GM18520 (cell line): ENCODE results near the gene CORO7.

Source experiments
- ATAC-seq: cut with Tn5 transposase; IDR thresholded peaks from one replicate; pipeline ENCODE4 v1.9.1; 2021; ENCODE audit not compliant: unreplicated experiment

Gene CORO7

GRCh38 chr16:4426722-4427372 is 10.5 kb upstream of the CORO7 start:
- no peak for ATAC-seq

- peak; percentile 16 for ATAC-seq
These were observed 9.8 kb upstream of the CORO7 start for GRCh38 chr16:4426021-4426684.

- ATAC-seq = peak; percentile 81
These were observed 9.1 kb upstream of the CORO7 start, which contains the start of gene DNAJA3 for GRCh38 chr16:4425378-4426020. DNAJA3 (plus strand) TSS chr16:4425868; CDS start chr16:4425882, 14 bp downstream.

- ATAC-seq = no peak
These were observed 4.2 kb upstream of the CORO7 start for GRCh38 chr16:4420505-4421105.

- ATAC-seq = no peak
These were observed 3.1 kb upstream of the CORO7 start for GRCh38 chr16:4419402-4419959.

- ATAC-seq = no peak
These were observed 727 bp downstream of the CORO7 start for GRCh38 chr16:4415538-4416199.

- ATAC-seq = peak; percentile 61
These were observed 2.0 kb downstream of the CORO7 start for GRCh38 chr16:4414187-4414917.

GRCh38 chr16:4412854-4413253 is 3.5 kb downstream of the CORO7 start:
- ATAC-seq = no peak

GRCh38 chr16:4412159-4412558 is 4.2 kb downstream of the CORO7 start:
- ATAC-seq = no peak

GRCh38 chr16:4411684-4412083 is 4.7 kb downstream of the CORO7 start:
- ATAC-seq = no peak

GRCh38 chr16:4410335-4411075 is 5.9 kb downstream of the CORO7 start:
- ATAC-seq = no peak

- no peak for ATAC-seq
These were observed 7.1 kb downstream of the CORO7 start for GRCh38 chr16:4409081-4409932.

- no peak for ATAC-seq
These were observed 8.1 kb downstream of the CORO7 start for GRCh38 chr16:4408323-4408690.

GRCh38 chr16:4407543-4408322 is 8.7 kb downstream of the CORO7 start:
- no peak for ATAC-seq

- ATAC-seq = no peak
These were observed 11.3 kb downstream of the CORO7 start for GRCh38 chr16:4404967-4405696.

GRCh38 chr16:4404247-4404966 is 12.0 kb downstream of the CORO7 start:
- no peak for ATAC-seq
